Fibroblast of mammary gland (primary cell): ENCODE results near the gene CDH23.

Experiments
- DNase-seq: peaks from one replicate; pipeline ENCODE4 v3.0.0-alpha.2; 2010; ENCODE audit warnings: low read depth
- H3K4me3 ChIP-seq: 2 replicates; pipeline ENCODE4 v1.5.1; 2011; ENCODE audit warnings: low read depth, mild to moderate bottlenecking, low read length, moderate library complexity; ENCODE audit not compliant: control insufficient read depth
- CTCF ChIP-seq: conservative IDR thresholded peaks from 2 replicates; pipeline ENCODE4 v1.5.1; 2011; ENCODE audit warnings: low read depth, low read length, inconsistent platforms; ENCODE audit not compliant: control insufficient read depth, insufficient read depth

Gene CDH23

GRCh38 chr10:71390461-71390835 lies 6.3 kb upstream of the CDH23 start:
- DNase-seq, result no peak
- no peak for TF ChIP-seq CTCF
- no peak overlapping the region for H3K4me3 ChIP-seq

GRCh38 chr10:71390921-71391690 lies 5.6 kb upstream of the CDH23 start:
- TF ChIP-seq CTCF, result no peak
- DNase-seq, result no peak

GRCh38 chr10:71391701-71392100 lies 5.0 kb upstream of the CDH23 start:
- H3K4me3 ChIP-seq, result no peak overlapping the region
- TF ChIP-seq CTCF, result no peak
- no peak for DNase-seq

More at GRCh38 chr10:71390921-71391690, 5.6 kb upstream of the CDH23 start:
- H3K4me3 ChIP-seq, result no peak overlapping the region

- no peak overlapping the region for H3K4me3 ChIP-seq
- no peak for TF ChIP-seq CTCF
- DNase-seq, result no peak
These were observed 4.4 kb upstream of the CDH23 start for GRCh38 chr10:71392292-71392691.

GRCh38 chr10:71392791-71393781 lies 3.6 kb upstream of the CDH23 start:
- DNase-seq, result no peak
- no peak overlapping the region for H3K4me3 ChIP-seq
- no peak for TF ChIP-seq CTCF

GRCh38 chr10:71393841-71394475 lies 2.8 kb upstream of the CDH23 start:
- no peak for TF ChIP-seq CTCF
- no peak for DNase-seq
- no peak overlapping the region for H3K4me3 ChIP-seq
